ENCODE measurements around the gene DDIT4.
"Not testable (repeated sequence)": the region's sequence is repeated elsewhere in the genome, so short reads cannot be mapped to it uniquely, and the experiment has no call there.

DDIT4 gene

DNA sequence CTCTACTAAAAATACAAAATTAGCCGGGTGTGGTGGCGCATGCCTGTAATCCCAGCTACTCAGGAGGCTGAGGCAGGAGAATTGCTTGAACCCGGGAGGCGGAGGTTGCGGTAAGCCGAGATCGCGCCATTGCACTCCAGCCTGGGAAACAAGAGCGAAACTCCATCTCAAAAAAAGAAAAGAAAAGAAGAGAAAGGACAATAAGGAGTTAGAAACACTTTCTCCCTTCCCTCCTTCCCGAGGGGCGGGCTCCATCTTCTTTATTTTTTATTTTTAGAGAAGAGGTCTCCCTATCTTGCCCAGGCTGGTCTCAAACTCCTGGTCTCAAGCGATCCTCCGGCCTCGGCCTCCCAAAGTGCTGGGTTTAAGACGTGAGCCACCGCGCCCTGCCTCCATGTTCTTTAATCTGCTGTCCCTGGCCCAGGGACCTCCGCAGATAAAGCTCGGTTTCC, 23.1 kb downstream of the DDIT4 start:
- DNase-seq: not testable (repeated sequence)

DNA sequence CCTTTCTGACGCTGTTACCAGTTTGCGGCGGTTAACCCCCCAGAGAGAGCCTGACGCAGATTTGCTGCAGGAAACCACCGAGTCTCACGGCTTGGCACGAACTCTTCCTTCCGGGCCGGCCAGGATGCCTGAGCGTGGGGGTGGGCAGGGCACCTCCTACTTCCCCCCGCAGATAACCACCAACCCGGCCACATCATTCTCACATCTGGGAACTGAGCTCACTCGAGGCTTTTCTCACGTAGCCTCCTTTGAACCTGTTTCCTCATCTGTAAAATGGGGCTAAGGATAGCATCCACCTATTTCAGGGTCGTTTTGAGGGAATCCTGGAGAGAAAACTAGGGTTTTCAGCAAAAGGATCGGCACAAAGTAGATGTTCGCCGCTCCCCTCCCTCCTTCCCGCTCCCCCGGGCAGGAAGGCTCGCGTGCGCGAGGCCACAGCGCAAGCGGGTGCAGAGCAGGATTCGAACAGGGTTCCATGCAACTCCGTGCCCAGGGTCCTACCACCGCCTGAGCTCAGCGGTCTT, 23.6 kb downstream of the DDIT4 start:
- no peak for DNase-seq

DNA sequence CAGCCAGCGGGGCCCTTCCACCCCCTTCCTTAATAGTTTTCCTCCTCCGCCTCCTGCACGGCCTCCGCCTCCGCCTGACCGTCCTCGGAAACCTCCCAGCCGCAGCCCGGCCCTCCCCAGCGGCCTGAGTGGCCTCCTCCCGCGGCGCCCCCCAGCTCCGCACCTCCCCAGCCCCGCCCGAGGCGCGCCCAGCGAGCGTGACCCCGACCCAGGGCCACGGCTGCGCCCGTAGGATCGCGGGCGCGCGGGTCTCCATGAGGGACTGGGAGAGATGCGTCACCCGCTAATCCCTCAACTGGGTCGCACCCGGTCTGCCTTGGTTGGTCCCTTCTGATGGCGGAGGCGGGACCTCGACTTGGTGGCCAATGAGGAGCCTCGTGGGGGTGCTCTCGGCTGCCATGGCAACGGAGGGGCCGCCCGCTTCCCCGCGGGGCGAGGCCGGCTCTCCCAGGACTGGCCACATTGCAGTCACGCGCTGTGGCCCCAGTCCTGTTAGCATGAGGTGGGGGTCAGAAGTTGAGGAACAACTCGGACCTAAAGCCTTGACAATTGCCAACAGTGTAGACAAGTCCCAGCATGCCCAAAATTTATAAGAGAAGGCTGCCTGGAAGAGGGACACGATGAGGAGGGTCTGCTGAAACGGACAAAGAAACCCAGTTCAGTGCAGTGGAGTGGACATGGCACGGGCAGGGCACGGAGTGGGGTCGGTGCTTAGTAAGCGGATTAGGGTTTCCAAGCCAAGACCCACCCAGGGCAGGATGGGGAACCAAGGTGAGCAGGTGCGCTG, 24.3 kb downstream of the DDIT4 start:
- peak; percentile 93 for DNase-seq

DNA sequence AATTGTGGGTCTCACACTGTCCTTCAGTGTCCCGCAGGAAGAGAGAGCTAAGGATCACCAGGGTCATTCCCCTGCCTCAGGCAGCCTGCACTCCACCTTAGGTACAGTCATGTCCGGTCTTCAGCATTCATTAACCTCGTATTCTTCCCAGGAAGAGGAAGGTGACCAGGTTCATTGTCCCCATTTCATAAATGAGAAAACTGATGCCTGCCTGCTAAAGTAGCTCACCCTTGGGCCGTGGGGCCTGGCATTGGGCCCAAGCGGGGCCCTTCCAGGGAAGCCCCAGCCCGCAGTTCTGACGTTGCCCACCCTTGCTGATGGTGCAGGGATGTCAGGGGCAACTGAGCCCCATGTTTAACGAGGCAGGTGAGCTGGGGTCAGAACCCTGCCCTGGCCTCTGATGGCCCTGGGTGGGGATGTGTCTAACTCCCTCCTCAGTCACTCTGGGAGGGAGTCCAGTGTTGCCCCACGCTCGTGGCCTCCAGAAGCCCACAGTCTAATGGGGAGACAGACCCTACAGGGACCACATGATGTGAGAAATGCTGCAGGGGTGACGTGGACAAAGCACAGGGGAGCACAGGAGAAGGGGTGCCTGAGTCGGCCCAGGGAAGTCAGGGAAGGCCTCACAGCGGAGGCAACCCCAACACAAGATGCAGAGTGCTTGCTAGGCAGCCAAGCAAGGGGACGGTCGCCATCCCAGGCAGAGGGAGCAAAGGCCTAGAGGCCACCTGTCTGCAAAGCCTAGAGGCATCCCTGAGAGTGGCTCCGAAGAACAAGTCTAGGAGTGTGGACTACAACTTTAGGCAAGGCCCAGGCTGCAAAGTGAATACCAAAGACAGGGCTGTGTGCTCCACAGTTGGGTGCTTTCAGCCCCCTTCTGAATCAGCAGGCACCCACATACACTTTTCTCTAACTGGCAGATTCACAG, 25.1 kb downstream of the DDIT4 start:
- no peak for DNase-seq

- no peak for DNase-seq
Observed at GRCh38 chr10:72303424-72304128, 29.9 kb downstream of the DDIT4 start.

DNA sequence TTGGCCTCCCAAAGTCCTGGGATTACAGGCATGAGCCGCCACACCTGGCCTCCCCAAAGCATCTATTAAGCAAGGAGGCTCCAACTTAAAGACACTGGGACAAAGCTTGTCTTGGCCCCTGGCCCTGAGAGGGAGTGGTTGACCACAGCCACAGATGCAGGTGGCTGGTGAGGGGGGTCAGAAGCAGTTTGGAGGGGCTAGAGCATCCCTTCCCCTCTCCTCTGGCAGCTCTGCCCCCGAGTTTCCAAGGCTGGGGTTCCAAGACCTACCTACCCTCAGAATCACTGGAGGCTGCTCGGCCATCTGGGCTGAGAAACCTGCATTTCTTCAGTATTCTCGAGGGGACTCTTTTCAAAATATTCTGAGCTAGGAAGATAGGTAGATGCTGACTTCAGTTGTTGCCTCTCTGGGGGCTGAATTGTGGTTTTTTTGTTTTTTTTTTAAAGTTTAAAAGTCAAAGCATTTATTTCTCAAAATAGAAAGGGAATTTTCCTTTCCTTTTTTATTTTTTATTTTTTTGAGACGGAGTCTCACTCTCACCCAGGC, 32.6 kb downstream of the DDIT4 start:
- no peak for DNase-seq

- not testable (repeated sequence) for DNase-seq
Observed at GRCh38 chr10:72307711-72308110, 34.0 kb downstream of the DDIT4 start.

- DNase-seq: peak; percentile 33
Observed at GRCh38 chr10:72308320-72308987, 34.7 kb downstream of the DDIT4 start.

GRCh38 chr10:72309290-72310240, 35.8 kb downstream of the DDIT4 start:
- peak; percentile 31 for DNase-seq

DNA sequence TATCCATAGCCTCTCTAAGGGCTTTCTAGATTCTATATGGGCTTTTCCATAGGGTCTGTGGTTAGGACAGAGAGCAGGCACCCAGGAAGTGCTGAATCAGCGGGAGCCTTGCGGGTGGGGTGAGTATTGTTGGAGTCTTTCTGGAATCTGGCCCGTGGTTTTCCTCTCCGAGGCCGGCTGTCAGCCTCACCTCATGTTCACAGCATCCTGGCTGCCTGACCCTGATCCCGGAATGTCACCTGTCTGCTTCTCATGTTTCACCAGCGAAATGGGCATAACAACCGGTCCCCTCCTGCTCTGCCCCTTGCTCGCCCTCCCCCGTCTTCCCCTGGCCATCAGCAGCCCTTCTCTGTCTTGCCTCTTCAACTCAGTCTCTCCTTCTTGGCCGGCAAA, 36.5 kb downstream of the DDIT4 start:
- peak; percentile 46 for DNase-seq

DNA sequence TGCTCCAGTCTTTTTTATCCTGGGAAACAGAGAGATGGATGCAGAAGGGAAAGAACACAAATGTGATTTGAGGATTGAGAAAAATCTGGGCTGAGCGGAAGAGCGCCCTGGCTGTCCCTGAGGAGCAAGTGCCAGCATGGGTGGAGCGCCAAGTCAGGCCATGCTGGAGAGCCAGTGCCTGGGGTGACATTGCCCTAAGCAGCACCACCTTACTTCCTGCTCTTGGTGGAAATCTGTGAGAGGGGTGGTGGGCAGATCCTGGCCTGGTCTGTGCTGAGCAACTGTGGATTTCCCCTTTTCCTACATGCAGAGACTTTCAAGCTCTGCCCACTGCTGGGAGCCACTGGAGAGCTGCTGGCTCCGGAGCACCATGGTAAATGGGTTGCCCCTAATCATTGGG, 36.9 kb downstream of the DDIT4 start:
- DNase-seq: peak; percentile 26

DNA sequence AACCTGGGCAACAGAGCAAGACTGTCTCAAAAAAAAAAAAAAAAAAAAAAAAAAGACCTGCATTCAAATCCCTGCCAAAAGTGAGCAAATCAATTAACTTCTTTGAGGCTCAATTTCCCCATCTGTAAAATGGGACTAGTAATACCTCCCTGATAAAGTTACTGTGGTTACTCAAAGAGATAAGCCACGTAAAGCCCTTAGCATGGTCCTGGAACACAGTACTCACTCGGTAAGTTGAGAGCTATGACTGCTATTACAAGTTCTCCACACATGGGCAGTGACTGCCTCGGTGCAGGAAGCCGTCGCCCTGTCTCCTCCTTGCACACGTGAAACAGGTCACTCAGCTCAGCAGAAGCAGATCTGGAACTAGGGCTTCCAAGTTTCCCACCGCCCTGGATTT, 37.9 kb downstream of the DDIT4 start:
- DNase-seq: no peak

- no peak for DNase-seq
Observed at GRCh38 chr10:72312865-72313391, 39.2 kb downstream of the DDIT4 start.

DNA sequence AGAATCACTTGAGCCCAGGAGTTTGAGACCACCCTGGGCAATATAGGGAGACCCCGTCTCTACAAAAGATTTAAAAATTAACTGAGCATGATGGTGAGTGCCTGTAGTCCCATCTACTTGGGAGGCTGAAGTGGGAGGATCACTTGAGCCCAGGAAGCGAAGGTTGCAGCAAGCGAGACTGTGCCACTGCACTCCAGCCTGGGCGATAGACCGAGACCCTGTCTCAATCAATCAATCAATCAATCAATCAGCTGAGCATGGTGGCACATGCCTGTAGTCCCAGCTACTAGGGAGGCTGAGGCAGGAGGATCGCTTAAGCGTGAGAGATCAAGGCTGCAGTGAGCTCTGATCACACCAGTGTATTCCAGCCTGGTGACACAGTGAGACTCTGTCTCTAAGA, 40.5 kb downstream of the DDIT4 start:
- no peak for DNase-seq

GRCh38 chr10:72315054-72315453, 41.3 kb downstream of the DDIT4 start:
- DNase-seq: no peak

- DNase-seq: no peak
Observed at GRCh38 chr10:72315611-72316385, 42.1 kb downstream of the DDIT4 start.

- no peak for DNase-seq
Observed at GRCh38 chr10:72316386-72316700, 42.6 kb downstream of the DDIT4 start.

DNA sequence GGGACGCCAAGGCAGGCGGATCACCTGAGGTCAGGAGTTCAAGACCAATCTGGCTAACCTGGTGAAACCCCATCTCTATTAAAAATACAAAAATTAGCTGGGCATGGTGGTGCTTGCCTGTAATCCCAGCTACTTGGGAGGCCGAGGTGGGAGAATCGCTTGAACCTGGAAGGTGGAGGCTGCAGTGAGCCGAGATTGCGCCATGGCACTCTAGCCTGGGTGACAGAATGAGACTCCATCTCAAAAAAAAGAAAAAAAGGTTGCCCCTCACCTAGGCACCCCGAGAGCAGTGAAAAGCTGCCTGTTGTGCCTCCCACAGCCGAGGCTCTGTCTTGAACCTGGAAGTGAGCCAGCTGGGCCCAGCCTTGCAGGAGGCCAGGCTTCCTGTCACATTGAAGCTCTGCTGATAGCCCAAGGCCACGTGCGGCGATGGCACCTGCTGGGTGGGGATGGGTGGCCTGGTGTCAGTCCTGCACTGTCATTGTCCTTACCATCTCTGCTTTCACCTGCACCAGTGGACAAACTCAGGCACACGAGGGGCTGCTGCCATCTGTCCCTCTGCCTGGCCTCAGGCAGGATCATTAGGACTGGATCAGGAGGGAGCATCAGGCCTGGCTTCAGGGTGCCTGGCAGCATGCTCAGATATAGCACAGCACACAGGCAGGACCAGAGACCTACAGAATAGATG, 43.2 kb downstream of the DDIT4 start:
- DNase-seq: no peak

Data from DMS153 (cell line).